ENCODE results near the gene DHX16. TPM values are rescaled to one million over a fixed set of nuclear protein-coding genes. Genes with fewer than 3 reads are reported as not detected.

DHX16 gene
- total and polyA plus RNA-seq, 2 of the 8 experiments (the other 6 are each of a cell fraction or from before 2014, with no cell fraction given): 27.4 to 44.4 TPM

- TF ChIP-seq CHD7 (IDR thresholded peaks at IDR 0.05; ENCODE audit: insufficient replicate concordance, low read length) (no peak), JUN (IDR thresholded peaks at IDR 0.05; ENCODE audit: low read depth, low read length) (no peak), EP300 (IDR thresholded peaks at IDR 0.05; ENCODE audit: borderline replicate concordance in 1 of 2, low read depth in 2 of 2, low read length in 2 of 2) (no peak), NANOG (IDR thresholded peaks at IDR 0.05; ENCODE audit: insufficient read depth, low read depth, low read length, poor library complexity, severe bottlenecking) (no peak), TCF12 (IDR thresholded peaks at IDR 0.05; ENCODE audit: low read depth, low read length) (no peak), PHF8 (conservative IDR thresholded peaks at IDR 0.05; ENCODE audit: low read depth, low read length) (no peak; the same call in 1 of the 2 replicates), RBBP5 (IDR thresholded peaks at IDR 0.05; ENCODE audit: borderline replicate concordance, low read depth, low read length) (no peak), EGR1 (IDR thresholded peaks at IDR 0.05; ENCODE audit: borderline replicate concordance, low read depth, low read length) (no peak), POU5F1 (IDR thresholded peaks at IDR 0.05; ENCODE audit: low read depth, low read length) (no peak), TEAD4 (IDR thresholded peaks at IDR 0.05; ENCODE audit: low read depth, low read length) (no peak)
Measured at GRCh38 chr6:30615958-30616810, 56.6 kb downstream of the DHX16 start (continued).

Measured in H1 (cell line).